Natural killer cell (primary cell): ENCODE data around the gene CHST15. TPM values are rescaled to one million over a fixed set of nuclear protein-coding genes. Genes with fewer than 3 reads are reported as not detected.

Experiments
- ATAC-seq, 3 donors: fragments of 150-1000 bp in 2 of 3; fragments of 200-7000 bp in 1 of 3; cut with Tn5 transposase; 1 replicate in 1 of 3; 2 replicates in 2 of 3; pipeline ENCODE4 v1.10.0; 2021; ENCODE audit warnings: mild to moderate bottlenecking in 2 of 3, moderate library complexity in 2 of 3
- DNase-seq, 2 donors: peaks; one replicate each; pipeline versions ENCODE4 v3.0.0 to v3.0.0-alpha.2; 2013 to 2021; ENCODE audit warnings: mixed read lengths in 1 of 2
- H3K27ac ChIP-seq: one replicate; pipeline ENCODE4 v1.5.1; 2013; ENCODE audit warnings: mild to moderate bottlenecking, low read length
- H3K27me3 ChIP-seq: one replicate; pipeline ENCODE4 v1.6.1; 2013; ENCODE audit warnings: low read length; ENCODE audit not compliant: control insufficient read depth, insufficient read depth
- H3K36me3 ChIP-seq: one replicate; pipeline ENCODE4 v1.6.1; 2013; ENCODE audit warnings: low read length; ENCODE audit not compliant: control insufficient read depth, insufficient read depth
- H3K4me1 ChIP-seq: one replicate; pipeline ENCODE4 v1.6.1; 2013; ENCODE audit warnings: low read length; ENCODE audit not compliant: control insufficient read depth, insufficient read depth
- H3K4me3 ChIP-seq: one replicate; pipeline ENCODE4 v1.5.1; 2013; ENCODE audit warnings: low read length
- H3K9me3 ChIP-seq: one replicate; pipeline ENCODE4 v1.6.1; 2013; ENCODE audit warnings: low read length; ENCODE audit not compliant: control insufficient read depth, insufficient read depth
- H3K27ac Mint-ChIP-seq, 2 donors: one replicate each; pipeline ENCODE4 v1.8.0; 2022; ENCODE audit warnings: mild to moderate bottlenecking in 2 of 2, mixed read lengths in 2 of 2, moderate library complexity in 1 of 2
- H3K27me3 Mint-ChIP-seq, 2 donors: one replicate each; pipeline ENCODE4 v1.8.0; 2022; ENCODE audit warnings: low read depth in 2 of 2, mixed read lengths in 2 of 2
- H3K36me3 Mint-ChIP-seq: one replicate; pipeline ENCODE4 v1.8.0; 2022; ENCODE audit warnings: mixed read lengths
- H3K4me1 Mint-ChIP-seq, 2 donors: one replicate each; pipeline ENCODE4 v1.8.0; 2022; ENCODE audit warnings: mixed read lengths in 2 of 2
- H3K4me3 Mint-ChIP-seq: one replicate; pipeline ENCODE4 v1.8.0; 2022; ENCODE audit warnings: mild to moderate bottlenecking, moderate library complexity, mixed read lengths
- H3K9me3 Mint-ChIP-seq, 2 donors: one replicate each; pipeline ENCODE4 v1.8.0; 2022; ENCODE audit warnings: mixed read lengths in 2 of 2
- WGBS: methylation state at CpG from one replicate; pipeline ENCODE4 v1.1.7; 2013; ENCODE audit warnings: missing lambda C conversion rate; ENCODE audit not compliant: insufficient coverage; 5-methylcytosine and 5-hydroxymethylcytosine counted together
- intact Hi-C: fragments of 100-400 bp; cut with micrococcal nuclease; formaldehyde crosslinking; loops from one replicate; pipeline ENCODE4 v1.14.2; 2022
- total RNA-seq, 4 donors: library from RNA; stranded (reverse); fragments of 120-200 nt in 1 of 4; gene quantifications; one replicate each; pipeline versions ENCODE4 v1.2.3 to v1.2.4, GENCODE V29; 2013 to 2022
- TF ChIP-seq, protein P1 (sequence below): fragments of 200-600 bp; IDR thresholded peaks from one replicate; pipeline ENCODE4 v1.8.0; 2022; ENCODE audit warnings: antibody characterized with exemption

The CHST15 gene
- total RNA-seq, 3 donors from 2014 or later (not counting 1 experiment from before 2014, with no cell fraction given), result 1.9 to 11.9 (median 8.7) TPM

GRCh38 chr10:123988694-123989093 lies 104.7 kb downstream of the CHST15 start:
- ATAC-seq (no peak), DNase-seq (no peak)
- Mint-ChIP-seq H3K4me3 (no peak overlapping the region), H3K9me3 (no peaks in the 10 kb centered on the region), H3K27ac (no peak overlapping the region), H3K27me3 (peaks cover 54 to 59% of the 10 kb centered on the region in 2 donors), H3K36me3 (peaks cover 6% of the 10 kb centered on the region), H3K4me1 (no peaks in the 10 kb centered on the region)
- Histone ChIP-seq H3K4me3 (no peak overlapping the region), H3K9me3 (no peaks in the 10 kb centered on the region), H3K36me3 (no peaks in the 10 kb centered on the region), H3K4me1 (no peaks in the 10 kb centered on the region), H3K27ac (no peak overlapping the region), H3K27me3 (peaks cover 15% of the 10 kb centered on the region)
- 58% methylated on average over 1 of the region's 2 CpGs for WGBS
- intact Hi-C loops, result no loop called here
- TF ChIP-seq, protein P1, sequence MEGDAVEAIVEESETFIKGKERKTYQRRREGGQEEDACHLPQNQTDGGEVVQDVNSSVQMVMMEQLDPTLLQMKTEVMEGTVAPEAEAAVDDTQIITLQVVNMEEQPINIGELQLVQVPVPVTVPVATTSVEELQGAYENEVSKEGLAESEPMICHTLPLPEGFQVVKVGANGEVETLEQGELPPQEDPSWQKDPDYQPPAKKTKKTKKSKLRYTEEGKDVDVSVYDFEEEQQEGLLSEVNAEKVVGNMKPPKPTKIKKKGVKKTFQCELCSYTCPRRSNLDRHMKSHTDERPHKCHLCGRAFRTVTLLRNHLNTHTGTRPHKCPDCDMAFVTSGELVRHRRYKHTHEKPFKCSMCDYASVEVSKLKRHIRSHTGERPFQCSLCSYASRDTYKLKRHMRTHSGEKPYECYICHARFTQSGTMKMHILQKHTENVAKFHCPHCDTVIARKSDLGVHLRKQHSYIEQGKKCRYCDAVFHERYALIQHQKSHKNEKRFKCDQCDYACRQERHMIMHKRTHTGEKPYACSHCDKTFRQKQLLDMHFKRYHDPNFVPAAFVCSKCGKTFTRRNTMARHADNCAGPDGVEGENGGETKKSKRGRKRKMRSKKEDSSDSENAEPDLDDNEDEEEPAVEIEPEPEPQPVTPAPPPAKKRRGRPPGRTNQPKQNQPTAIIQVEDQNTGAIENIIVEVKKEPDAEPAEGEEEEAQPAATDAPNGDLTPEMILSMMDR, result no peak

DNA sequence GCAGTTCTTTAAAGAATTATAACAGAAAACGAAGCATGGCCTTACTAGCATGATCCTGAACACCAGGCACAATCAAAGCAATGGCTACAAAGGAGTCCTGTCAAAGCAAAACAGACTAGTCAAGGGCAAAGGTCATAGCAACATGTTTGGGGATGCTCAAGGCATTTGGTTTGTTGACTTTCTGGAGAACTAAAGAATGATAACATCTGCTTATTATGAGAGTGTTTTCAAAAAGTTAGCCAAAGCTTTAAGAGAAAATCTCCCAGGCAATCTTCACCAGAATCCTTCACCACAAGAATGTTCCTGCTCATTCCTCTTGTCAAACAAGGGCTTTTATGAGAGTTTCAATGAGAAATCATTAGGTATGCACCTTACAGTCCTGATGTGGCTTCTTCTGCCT lies 106.7 kb downstream of the CHST15 start:
- Mint-ChIP-seq H3K36me3 (peaks cover 6% of the 10 kb centered on the region), H3K27ac (no peak overlapping the region), H3K4me3 (no peak overlapping the region), H3K27me3 (peaks cover 52 to 63% of the 10 kb centered on the region in 2 donors), H3K4me1 (no peaks in the 10 kb centered on the region), H3K9me3 (no peaks in the 10 kb centered on the region)
- Histone ChIP-seq H3K27me3 (peaks cover 13% of the 10 kb centered on the region), H3K4me3 (no peak overlapping the region), H3K4me1 (no peaks in the 10 kb centered on the region), H3K9me3 (no peaks in the 10 kb centered on the region), H3K27ac (no peak overlapping the region), H3K36me3 (no peaks in the 10 kb centered on the region)
- TF ChIP-seq, protein P1, result no peak
- WGBS, result 0% methylated on average over 1 of the region's 1 CpG
- intact Hi-C loops, result no loop called here
- no peak for ATAC-seq
- DNase-seq, result no peak

DNA sequence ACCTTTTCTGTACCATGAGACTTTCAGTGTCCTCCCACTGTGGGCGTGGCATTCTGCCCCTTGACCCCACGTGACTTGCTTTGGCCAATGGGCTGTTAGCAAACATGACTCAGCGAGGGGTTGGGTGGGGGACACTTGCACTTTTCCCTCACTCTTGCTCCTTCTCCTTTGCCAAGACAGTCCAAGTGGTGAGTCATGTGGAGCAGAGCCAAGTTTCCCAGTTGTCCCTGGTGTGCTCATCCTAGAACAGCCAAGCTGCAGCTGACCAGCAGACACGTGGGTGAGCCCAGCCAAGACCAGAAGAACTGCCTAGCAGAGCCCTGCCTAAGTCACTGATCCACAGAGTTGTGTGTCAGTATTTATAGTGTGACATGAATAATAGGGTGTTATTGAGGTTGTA lies 119.0 kb downstream of the CHST15 start:
- DNase-seq (no peak), ATAC-seq (no peak)

More for the DNA sequence above, 119.0 kb downstream of the CHST15 start:
- Mint-ChIP-seq H3K27ac (no peak overlapping the region), H3K9me3 (no peaks in the 10 kb centered on the region), H3K27me3 (peaks cover 54 to 75% of the 10 kb centered on the region in 2 donors), H3K36me3 (no peaks in the 10 kb centered on the region), H3K4me3 (no peak overlapping the region), H3K4me1 (no peaks in the 10 kb centered on the region)
- H3K9me3 ChIP-seq, result no peaks in the 10 kb centered on the region
- no peak overlapping the region for H3K27ac ChIP-seq
- no peak overlapping the region for H3K4me3 ChIP-seq
- intact Hi-C loops, result no loop called here
- TF ChIP-seq, protein P1, result no peak
- 78% methylated on average over 4 of the region's 4 CpGs for WGBS
- H3K4me1 ChIP-seq, result no peaks in the 10 kb centered on the region
- H3K36me3 ChIP-seq, result no peaks in the 10 kb centered on the region
- peaks cover 15% of the 10 kb centered on the region for H3K27me3 ChIP-seq
